Fibroblast of pulmonary artery (primary cell): Measurements from ENCODE around the gene SLC7A6.

Experiments
- DNase-seq: peaks from one replicate; pipeline ENCODE4 v3.0.0-alpha.2; 2010; ENCODE audit warnings: low read depth
- H3K4me3 ChIP-seq: replicated peaks from 2 replicates; pipeline ENCODE4 v1.5.1; 2011; ENCODE audit warnings: low read depth, mild to moderate bottlenecking, control low read depth, low read length, moderate library complexity
- CTCF ChIP-seq: IDR thresholded peaks from 2 replicates; pipeline ENCODE4 v1.5.1; 2011; ENCODE audit warnings: mild to moderate bottlenecking, control low read depth, low read length, inconsistent platforms; ENCODE audit errors: missing control alignments

Gene SLC7A6

DNA sequence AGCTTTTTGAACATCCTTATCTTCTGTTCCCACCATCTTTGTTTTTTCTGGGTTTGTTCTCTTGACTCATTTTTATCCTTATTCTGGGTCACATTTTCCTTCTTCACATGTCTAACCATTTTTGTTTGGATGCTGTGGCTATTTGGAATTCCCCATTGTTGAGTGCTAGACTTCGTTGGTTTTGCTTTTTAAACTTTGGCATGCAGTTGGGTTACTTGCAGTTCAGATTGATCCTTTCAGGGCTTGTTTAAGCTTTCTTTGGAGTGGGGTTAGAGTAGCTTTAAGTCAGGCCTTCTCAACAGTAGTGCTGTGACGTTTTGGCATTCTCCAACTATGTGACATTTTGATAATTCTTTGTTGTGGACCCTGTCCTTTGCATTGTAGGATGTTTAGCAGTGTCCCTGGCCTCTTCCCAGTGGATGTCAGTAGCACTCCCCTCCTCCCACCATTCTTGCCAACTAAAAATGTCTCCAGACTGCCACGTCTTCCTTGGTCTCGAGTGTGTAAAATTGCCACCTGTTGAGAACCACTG is 67.6 kb downstream of the SLC7A6 start:
- DNase-seq = no peak
- no peak overlapping the region for H3K4me3 ChIP-seq
- TF ChIP-seq CTCF = no peak

GRCh38 chr16:68332411-68333121 is 68.2 kb downstream of the SLC7A6 start:
- H3K4me3 ChIP-seq = no peak overlapping the region
- DNase-seq = peak; percentile 50
- no peak for TF ChIP-seq CTCF

- DNase-seq = no peak
- TF ChIP-seq CTCF = no peak
- no peak overlapping the region for H3K4me3 ChIP-seq
Measured at GRCh38 chr16:68335175-68335574, 70.8 kb downstream of the SLC7A6 start.

- no peak for DNase-seq
- no peak for TF ChIP-seq CTCF
- H3K4me3 ChIP-seq = no peak overlapping the region
Measured at GRCh38 chr16:68338326-68339119, 74.2 kb downstream of the SLC7A6 start.

GRCh38 chr16:68339214-68339613 is 74.9 kb downstream of the SLC7A6 start:
- no peak for TF ChIP-seq CTCF
- no peak overlapping the region for H3K4me3 ChIP-seq
- no peak for DNase-seq

GRCh38 chr16:68342620-68343019 is 78.3 kb downstream of the SLC7A6 start:
- no peak for TF ChIP-seq CTCF
- H3K4me3 ChIP-seq = no peak overlapping the region
- DNase-seq = no peak
